HG02763 (cell line): ENCODE results near the gene SALL4.
"Not testable (repeated sequence)": the region's sequence is repeated elsewhere in the genome, so short reads cannot be mapped to it uniquely, and the experiment has no call there.

Source experiments
- ATAC-seq: cut with Tn5 transposase; IDR thresholded peaks from one replicate; pipeline ENCODE4 v1.9.1; 2021; ENCODE audit warnings: mild to moderate bottlenecking, moderate library complexity; ENCODE audit not compliant: unreplicated experiment

SALL4 gene

DNA sequence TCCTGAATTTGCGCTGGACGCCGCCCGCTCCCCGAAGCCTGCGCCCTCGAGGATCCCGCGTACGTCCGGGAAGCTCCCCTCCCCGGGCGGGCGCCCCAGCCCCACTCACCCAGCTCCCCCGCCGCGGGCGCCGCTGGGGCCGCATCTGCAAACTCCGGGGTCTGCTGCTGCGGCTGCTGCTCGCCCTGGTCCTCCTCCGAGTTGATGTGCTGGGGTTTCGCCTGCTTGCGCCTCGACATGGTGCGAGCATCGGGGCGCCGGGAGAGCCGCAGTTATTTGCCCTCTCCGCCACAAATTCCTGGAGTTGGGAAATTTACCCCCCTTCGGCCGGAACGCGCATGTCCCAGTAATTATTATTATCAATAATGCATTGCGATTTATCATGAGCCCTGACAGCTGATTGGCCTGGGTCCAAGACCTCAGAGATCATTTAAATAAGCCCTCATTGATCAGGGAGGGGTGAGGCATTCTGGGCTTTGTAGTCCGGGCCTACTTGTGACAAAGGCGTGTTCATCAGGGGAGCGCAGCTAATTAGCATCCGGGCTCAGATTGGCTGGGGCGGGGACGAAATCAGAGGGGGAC lies at the start of gene SALL4:
TSS of gene SALL4 (minus strand) at position 352 of the 582 bp plus-strand sequence. CDS start at position 239, 113 bp downstream.
- ATAC-seq = no peak

DNA sequence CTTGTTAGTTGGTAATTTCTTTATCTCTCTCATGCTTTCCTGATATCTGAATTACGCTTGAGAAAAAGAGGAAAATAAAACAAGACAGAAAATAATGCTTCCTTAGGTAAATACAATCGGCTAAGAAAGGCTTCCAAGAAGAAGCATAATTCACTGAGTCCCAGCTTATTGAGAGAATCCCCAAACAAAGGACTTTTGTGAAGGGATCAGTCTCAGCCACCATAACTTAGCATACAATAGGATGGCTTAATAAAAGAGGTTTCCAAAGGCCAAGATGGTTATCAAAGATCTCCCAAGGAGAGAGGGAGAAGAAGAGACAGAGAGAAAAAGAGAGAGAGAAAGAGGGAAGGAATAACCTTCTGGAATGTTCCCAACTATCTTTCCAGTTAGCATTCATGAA lies 46.0 kb upstream of the SALL4 start:
- no peak for ATAC-seq

DNA sequence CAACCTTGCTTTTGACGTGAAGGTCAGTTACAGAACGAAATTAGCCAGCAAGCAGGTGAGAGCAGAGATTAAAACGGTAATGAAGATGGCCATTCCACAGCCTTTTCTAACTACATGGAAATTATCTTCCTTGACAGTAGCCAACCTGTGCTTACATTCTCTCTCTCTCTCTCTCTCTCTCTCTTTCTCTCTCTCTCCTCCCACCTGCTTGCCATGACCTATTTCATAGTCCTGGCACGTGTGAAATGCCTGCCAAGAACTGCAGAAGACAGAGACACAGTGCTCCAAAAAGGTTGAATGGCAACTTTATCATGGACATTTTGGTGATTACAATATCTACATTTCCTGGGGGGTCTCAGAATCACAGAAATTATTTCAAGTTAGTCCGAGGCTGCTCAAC lies 38.5 kb upstream of the SALL4 start:
- ATAC-seq = no peak

DNA sequence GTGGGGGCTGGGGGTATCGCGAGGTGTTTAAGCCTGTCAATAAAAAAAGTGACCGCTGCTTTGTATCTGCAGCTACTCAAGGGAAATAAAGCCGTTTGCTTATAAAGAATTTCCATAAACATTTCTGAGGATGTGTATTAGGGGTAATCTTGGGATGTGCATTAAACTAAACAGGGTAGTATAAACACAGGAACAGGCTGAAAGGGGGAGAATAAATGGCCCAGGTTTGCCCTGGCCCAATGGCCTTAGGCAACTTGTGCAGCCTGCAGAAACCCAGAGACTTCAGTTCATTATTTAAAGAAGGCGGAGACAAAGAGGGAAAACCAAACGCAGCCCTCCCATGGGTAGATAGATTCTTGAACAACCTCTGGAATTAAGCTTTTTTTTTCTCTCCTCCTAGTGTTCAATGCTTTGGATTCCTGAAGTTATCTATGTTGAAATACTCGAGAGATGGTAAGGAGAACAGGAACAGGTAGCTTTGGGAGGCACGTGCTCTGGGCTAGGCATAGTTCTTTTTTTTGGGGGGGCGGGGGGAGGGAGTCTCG lies 35.6 kb upstream of the SALL4 start:
- no peak for ATAC-seq

DNA sequence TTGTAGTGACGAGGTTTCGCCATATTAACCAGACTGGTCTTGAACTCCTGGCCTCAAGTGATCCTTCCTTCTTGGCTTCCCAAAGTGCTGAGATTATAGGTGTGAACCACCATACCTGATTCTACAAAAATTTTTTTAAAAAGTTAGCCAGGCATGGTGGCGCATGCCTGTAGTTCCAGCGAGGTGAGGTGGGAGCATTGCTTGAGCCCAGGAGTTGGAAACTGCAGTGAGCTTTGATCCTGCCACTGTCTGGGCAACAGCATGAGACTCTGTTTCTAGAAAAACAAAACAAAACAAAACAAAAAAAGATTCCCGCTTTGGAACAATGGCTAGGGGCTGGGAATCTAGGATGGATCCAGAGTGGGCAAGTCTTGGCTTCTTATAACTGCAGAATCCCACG lies 35.1 kb upstream of the SALL4 start:
- ATAC-seq = no peak

DNA sequence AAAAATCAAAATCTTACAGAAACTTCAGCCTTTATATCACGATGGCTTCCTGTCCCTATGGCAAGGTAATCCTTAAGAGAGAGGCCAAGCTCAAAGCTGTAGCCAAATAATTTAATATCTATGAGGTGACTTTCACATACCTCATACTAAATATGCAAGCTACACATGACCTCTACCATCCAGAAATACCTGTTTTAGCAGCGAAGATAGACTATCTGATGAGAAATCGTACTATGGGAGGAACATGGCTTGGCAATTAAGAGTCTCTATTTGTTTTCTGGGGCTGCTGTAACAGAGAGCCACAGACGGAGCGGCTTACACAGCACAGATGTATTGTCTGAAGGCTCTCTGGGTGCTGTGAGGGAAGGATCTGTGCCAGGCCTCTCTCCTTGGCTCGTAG lies 31.0 kb upstream of the SALL4 start:
- ATAC-seq = no peak

DNA sequence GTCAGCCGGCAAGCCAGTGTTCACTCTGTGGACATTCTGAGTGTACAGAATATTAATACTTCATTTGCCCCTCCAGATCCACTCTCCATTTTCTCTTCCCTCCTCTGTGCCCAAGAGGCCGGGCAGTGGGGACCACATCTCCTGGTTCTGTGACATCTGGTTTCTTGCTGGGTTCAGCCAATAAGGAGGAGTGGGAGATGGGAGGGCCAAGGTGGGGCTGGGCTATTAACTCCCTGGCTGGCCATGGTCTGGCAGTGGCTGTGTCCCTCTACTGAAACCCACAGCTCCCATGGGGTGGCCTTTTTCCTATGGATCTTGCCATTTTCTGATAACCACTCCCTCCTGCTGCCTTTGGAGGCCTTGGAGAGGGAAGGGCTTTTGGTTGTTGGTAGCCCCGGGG lies 30.0 kb upstream of the SALL4 start:
- no peak for ATAC-seq

DNA sequence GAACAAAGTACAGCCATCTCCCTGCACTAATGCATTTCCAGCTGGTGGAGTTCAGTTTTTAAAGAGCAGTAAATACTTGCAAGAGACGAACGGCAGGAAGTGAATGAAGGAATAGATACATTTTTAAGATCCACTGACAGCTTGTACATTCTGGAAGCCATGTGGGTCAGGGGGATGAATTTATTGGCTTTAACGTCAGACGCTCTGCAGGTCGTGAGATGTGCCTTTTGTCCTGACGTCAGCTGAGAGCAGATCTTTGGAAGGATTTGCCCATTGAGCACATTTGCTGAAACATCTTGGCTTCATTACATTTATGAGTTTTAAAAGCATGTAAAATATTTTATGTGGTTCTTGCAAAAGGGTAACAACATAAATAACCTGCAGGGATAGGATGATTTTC lies 29.5 kb upstream of the SALL4 start:
- ATAC-seq = no peak

DNA sequence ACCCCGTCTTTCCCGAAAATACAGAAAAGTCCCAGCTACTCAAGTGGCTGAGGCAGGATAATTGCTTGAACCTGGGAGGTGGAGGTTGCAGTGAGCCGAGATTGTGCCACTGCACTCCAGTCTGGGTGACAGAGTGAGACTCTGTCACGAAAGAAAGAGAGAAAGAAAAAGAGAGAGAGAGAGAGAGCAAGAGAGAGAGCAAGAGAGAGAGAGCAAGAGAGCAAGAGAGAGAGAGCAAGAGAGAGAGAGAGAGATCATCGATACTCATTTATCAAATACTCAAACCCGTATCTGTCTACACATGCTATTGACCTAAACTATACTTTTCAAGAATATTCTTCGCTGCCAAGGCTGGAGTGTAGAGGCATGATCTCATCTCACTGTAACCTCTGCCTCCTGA lies 28.2 kb upstream of the SALL4 start:
- ATAC-seq = no peak

DNA sequence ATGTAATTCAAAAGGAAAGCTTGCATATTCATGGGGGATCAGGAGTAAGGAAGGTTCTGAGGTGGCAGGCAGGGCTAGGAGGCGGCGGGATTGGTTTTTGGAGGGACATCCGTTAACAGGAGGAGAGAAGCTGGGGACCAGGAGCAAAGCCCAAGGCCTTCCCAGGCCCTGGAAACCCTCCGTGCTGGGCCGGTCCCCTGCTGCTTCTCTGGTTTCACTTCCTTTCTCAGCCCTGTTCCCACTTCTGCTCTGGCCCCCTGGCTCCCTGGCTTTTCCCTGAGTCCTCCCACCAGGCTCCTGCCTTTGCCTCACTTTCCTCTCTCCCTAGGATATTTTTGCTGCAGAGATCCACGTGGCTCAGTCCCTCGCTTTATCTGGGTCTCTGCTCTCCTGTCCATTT lies 26.4 kb upstream of the SALL4 start:
- no peak for ATAC-seq

DNA sequence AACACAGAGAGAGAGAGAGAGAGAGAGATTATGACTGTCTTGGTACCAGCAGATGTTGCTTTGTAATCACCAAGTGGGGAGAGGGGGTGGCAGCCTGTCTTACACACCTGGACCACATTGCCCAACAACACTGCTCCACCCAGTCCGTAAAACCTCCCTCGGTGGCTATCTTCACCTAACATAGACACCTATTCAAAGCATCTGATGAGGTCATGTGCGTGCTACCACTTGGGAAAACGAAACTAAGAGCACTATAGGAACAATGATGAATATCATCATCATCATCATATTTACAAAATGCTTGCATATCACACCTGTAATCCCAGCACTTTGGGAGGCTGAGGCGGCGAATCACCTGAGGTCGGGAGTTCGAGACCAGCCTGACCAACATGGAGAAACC lies 24.1 kb upstream of the SALL4 start:
- ATAC-seq = no peak

DNA sequence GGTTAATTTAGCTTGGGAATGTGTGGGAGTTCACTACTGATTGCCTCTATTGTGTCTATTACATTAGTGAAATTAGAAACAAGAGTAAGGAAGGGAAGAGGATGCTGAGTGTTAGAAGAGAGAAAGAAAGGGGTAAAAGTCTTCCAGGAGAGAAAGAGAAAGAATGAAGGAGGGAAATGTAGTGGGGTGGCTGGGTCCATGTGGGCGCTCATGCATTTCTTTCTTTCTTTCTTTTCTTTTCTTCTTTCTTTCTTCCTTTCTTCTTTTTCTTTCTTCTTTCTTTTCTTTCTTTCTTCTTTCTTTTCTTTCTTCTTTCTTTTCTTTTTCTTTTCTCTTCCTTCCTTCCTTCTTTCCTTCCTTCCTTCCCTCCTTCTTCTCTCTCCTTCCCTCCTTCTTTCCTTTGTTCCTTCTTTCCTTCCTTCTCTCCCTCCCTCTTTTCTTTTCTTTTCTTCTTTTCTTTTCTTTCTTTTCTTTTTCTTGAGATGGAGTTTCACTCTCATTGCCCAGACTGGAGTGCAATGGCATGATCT lies 16.2 kb upstream of the SALL4 start:
- no peak for ATAC-seq

DNA sequence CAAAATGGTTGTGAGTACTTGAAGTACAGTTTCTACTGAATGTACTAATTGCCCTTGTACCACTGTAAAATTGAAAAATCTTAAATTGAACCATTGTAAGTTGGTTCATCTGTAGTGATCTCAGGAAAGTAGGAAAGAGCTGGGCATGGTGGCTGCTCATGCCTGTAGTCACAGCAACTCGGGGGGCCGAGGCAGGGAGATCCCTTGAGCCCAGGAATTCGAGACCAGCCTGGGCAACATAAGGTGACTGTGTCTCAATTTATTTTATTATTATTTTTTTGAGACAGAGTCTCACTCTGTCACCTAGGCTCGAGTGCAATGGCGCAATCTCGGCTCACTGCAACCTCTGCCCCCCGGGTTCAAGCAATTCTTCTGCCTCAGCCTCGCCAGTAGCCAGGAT lies 14.5 kb upstream of the SALL4 start:
- ATAC-seq = not testable (repeated sequence)

DNA sequence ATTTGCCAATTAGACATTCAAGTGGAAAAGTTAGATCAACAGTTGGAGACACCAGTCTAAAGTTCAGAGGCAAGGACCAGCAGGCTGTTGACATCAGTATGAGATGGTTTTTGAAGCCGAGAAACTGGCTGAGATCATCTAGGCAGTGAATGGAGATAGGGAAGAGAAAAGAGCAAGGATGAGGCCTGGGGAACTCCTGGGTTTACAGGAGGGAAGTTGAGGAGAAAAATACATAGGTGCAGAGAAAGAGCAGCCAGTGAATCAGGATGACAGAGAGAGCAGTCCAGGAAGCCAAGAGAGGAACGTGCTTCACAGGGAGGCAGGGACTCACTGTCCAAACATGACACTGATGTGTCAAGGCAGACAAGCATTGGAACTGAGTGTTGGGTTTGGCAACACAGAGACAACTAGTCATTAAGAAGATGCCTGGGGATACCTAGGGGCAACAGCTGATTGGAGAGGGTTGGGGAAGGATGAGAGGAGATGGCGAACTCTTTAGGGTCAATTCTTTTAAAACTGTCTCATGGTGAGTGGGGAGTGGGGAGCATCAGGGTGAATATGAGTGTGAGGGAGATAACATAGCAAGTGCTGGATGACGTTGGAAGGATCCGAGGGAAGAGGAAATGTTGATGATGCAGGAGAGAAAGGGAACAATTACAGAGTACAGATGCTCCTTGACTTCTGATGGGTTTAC lies 13.2 kb upstream of the SALL4 start:
- no peak for ATAC-seq

DNA sequence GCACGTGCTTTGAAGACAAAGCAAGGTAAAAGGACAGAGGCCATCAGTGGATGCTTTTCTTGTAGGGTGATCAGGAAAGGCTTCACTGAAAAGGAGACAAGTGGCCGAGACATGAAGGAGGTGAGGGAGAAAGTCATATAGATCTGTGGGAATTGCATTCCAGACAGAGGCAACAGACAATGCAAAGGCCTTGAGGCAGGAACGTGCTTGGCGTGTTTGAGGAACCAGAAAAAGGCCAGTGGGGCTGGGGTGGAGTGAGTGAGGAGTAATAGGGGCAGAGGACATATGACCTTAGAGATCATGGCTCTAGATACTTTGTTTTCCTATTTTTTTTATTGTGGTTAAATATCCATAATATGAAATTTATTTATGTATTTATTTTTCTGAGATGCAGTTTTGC lies 10.5 kb upstream of the SALL4 start:
- no peak for ATAC-seq

DNA sequence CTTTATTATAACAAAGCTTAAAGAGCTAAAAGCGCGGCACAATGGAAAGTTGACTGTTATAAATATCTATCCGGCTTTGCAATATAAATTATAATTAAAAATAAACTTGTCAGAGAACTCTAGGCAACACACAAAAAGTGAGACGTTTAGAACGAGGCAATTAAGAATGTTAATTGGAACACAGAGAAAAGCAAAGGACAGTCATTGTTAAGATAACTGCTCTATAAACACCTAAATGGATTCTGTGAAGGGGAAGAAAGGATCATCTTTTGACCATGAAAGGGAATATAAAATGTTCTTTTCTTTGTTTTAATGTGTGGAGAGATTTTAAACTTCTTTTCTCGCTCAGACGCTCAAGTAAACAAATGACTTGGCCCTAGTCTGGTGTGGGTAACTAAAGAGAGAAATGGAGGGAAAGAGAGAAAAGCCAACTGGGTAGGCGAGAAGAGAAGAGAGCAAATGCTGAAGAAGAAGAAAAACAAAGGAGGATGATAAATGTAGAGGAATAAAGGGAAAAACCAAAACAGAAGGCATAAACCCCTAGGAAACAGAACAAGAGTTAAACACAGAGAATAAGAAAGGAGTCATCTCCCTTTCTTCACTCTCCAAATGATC lies 9.3 kb upstream of the SALL4 start:
- ATAC-seq = no peak

DNA sequence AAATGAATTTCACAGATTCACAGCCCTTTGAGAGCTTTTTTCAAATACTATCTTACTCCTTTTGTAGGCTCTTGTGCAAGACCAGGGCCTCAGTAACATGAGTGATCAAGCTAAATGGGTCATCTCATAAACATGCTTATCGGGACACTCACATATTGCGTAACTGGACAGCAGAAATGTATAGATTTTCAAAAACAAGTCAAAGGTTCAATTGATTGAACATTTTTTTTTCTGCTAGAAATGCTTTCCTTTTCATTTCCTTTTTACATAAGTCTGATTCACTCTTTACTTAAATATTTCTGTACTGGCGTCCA lies 8.7 kb upstream of the SALL4 start:
- ATAC-seq = no peak

DNA sequence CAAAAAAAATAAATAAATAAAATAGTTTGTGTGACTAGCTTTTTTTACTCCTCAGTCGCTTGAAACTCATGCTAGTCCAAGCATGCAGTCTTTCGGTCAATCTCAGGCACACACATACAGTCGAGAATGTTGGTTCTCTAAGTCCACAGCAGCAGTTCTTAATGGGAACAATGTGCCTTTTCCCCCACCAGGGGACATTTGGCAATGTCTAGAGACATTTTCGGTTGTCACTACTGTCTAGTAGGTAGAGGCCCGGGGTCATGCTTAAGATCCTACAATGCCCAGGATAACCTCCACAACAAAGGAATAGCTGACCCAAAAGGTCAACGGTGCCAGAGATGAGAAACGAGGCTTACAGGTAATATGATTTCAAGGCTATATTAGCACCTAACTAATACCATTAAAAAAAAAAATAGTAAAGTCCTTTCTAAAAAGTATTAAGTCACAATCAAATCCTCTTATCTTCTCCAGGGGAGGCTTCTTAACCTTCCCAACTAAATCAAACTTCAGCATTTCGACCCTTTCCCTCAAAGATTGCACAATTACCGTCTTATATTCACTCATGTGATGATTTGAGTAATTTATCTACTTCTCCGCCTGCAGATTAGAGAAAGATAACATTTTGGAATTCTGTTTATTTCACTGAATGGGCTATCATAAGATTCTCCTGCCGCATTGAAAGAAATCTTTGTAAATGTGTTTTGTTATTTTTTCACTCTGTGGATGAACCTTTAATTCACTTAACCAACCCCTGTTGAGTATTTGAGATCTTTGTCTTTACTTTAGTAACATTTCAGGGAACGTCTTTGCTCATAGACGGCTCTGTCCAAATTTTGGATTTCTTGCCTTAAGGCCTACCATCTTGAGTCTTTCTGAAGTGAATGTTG lies 8.1 kb upstream of the SALL4 start:
- ATAC-seq = no peak

DNA sequence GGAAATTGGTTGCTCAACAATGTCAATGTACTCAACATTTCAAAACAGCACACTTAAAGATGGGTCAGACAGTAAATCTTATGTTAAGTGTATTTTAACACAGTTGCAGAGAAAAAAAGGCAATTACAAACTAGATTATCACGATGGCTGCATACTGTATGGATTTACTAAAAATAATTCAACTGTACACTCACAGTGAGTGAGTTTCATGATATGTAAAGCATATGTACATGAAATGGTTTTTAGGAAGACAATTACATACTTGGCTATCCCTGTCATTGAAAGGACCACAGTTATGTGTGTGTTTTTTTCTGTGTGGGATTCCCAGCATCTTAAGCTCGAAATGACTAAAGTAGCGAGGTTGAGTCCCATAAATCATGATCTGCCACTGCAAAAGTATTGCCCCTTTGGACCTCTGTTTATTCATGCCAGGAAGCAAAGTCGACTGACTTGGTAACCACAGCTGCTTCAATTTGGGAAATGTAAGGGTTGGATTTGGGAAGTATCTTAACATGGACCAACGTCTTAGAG lies 5.5 kb upstream of the SALL4 start:
- no peak for ATAC-seq

DNA sequence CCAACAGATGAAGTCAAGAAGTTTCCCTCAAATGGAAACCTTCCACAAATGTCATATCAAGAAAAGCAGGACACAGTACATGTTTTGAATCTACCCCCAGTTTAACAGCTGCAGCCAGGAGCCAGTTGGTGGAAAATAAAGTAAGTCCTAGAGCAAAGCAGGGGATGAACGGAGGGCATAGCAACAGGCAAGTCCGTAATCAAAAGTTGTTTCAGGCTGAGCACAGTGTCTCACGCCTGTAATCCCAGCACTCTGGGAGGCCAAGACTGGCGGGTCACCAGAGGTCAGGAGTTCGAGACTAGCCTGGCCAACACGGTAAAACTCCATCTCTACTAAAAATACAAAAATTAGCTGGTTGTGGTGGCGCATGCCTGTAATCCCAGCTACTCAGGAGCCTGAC lies 2.4 kb upstream of the SALL4 start:
- ATAC-seq = no peak
